Thyroid gland (tissue), 4 donors: ENCODE measurements around the gene F10.

Experiments
- CTCF ChIP-seq, 6 experiments: fragments of 200-600 bp in 3 of 6; fragments of 450-650 bp in 3 of 6; sonication (generic) in 3 of 6; IDR thresholded peaks; one replicate each; pipeline ENCODE4 v1.5.1; 2016 to 2019; ENCODE audit warnings: antibody characterized with exemption in 6 of 6, mild to moderate bottlenecking in 2 of 6, inconsistent platforms in 1 of 6, moderate library complexity in 1 of 6
- POLR2A ChIP-seq, 2 donors: fragments of 450-650 bp; IDR thresholded peaks; one replicate each; pipeline ENCODE4 v1.6.1; 2017; ENCODE audit warnings: antibody characterized with exemption in 2 of 2, mild to moderate bottlenecking in 2 of 2, moderate library complexity in 1 of 2

GRCh38 chr13:113167155-113167554 is 44.6 kb downstream of the F10 start:
- TF ChIP-seq CTCF (IDR thresholded peaks at IDR 0.05): no peak
- no peak for TF ChIP-seq POLR2A (IDR thresholded peaks at IDR 0.05)
